Measurements from ENCODE around the gene KIAA1191.

- TF ChIP-seq CTCF (conservative IDR thresholded peaks at IDR 0.05 in 1 of 2, IDR thresholded peaks at IDR 0.05 in 1 of 2; ENCODE audit: extremely low read depth in 1 of 2, insufficient read depth in 1 of 2, low read depth in 1 of 2, low read length in 2 of 2) (no peak), EZH2 (IDR thresholded peaks at IDR 0.05; ENCODE audit: borderline replicate concordance, low read length) (no peak)
These were observed 20.4 kb upstream of the KIAA1191 start for GRCh38 chr5:176381979-176382378.
